ENCODE measurements around the gene ZNF140.

Gene ZNF140

GRCh38 chr12:133124674-133125073, 44.0 kb downstream of the ZNF140 start:
- Histone ChIP-seq H3K9me3 (peaks cover 6% of the 10 kb centered on the region; the same call in 1 of the 2 replicates), H3K36me3 (peaks cover 22% of the 10 kb centered on the region)

GRCh38 chr12:133129368-133130037, 48.8 kb downstream of the ZNF140 start:
- Histone ChIP-seq H3K9me3 (peaks cover 6% of the 10 kb centered on the region; the same call in 1 of the 2 replicates), H3K36me3 (peaks cover 3% of the 10 kb centered on the region), H3K27me3 (no peaks in the 10 kb centered on the region), H3K4me3 (ENCODE audit: low read depth, low read length) (peak overlapping the region; percentile 83), H3K4me1 (no peaks in the 10 kb centered on the region)
- DNase-seq: no peak
- TF ChIP-seq CTCF (IDR thresholded peaks at IDR 0.05; ENCODE audit: low read depth, low read length): no peak

More at GRCh38 chr12:133124674-133125073, 44.0 kb downstream of the ZNF140 start:
- H3K4me3 ChIP-seq (ENCODE audit: low read depth, low read length): no peak overlapping the region
- H3K4me1 ChIP-seq: no peaks in the 10 kb centered on the region
- TF ChIP-seq CTCF (IDR thresholded peaks at IDR 0.05; ENCODE audit: low read depth, low read length): no peak
- no peaks in the 10 kb centered on the region for H3K27me3 ChIP-seq
- no peak for DNase-seq

- peak; percentile 98 for DNase-seq
- Histone ChIP-seq H3K9me3 (peaks cover 6% of the 10 kb centered on the region; the same call in 1 of the 2 replicates), H3K27me3 (no peaks in the 10 kb centered on the region), H3K36me3 (peaks cover 3% of the 10 kb centered on the region), H3K4me3 (ENCODE audit: low read depth, low read length) (peak within 1 kb of the TSS; percentile 83), H3K4me1 (no peaks in the 10 kb centered on the region)
- TF ChIP-seq CTCF (IDR thresholded peaks at IDR 0.05; ENCODE audit: low read depth, low read length): no peak
These were observed 49.5 kb downstream of the ZNF140 start, which contains the start of the genes ZNF10 and ZNF891 for GRCh38 chr12:133130038-133130807. TSS of gene ZNF10 (plus strand) at chr12:133130627. CDS start at chr12:133144493, 13,866 bp downstream. TSS of gene ZNF891 (minus strand) at chr12:133130274. CDS start at chr12:133121918, 8,356 bp downstream.

GRCh38 chr12:133130808-133131128, 50.0 kb downstream of the ZNF140 start:
- H3K9me3 ChIP-seq: peaks cover 6% of the 10 kb centered on the region; the same call in 1 of the 2 replicates
- TF ChIP-seq CTCF (IDR thresholded peaks at IDR 0.05; ENCODE audit: low read depth, low read length): no peak
- peak overlapping the region; percentile 83 for H3K4me3 ChIP-seq (ENCODE audit: low read depth, low read length)
- peak; percentile 28 for DNase-seq
- H3K36me3 ChIP-seq: peaks cover 3% of the 10 kb centered on the region
- no peaks in the 10 kb centered on the region for H3K4me1 ChIP-seq
- H3K27me3 ChIP-seq: no peaks in the 10 kb centered on the region

GRCh38 chr12:133135747-133136146, 55.0 kb downstream of the ZNF140 start:
- Histone ChIP-seq H3K4me3 (ENCODE audit: low read depth, low read length) (no peak overlapping the region), H3K27me3 (no peaks in the 10 kb centered on the region), H3K9me3 (peaks cover 3% of the 10 kb centered on the region), H3K4me1 (no peaks in the 10 kb centered on the region), H3K36me3 (peaks cover 24% of the 10 kb centered on the region)
- TF ChIP-seq CTCF (IDR thresholded peaks at IDR 0.05; ENCODE audit: low read depth, low read length): no peak
- DNase-seq: no peak

- Histone ChIP-seq H3K4me1 (no peaks in the 10 kb centered on the region), H3K9me3 (no peaks in the 10 kb centered on the region), H3K27me3 (no peaks in the 10 kb centered on the region), H3K36me3 (peaks cover 11% of the 10 kb centered on the region), H3K4me3 (ENCODE audit: low read depth, low read length) (no peak overlapping the region)
- no peak for DNase-seq
- TF ChIP-seq CTCF (IDR thresholded peaks at IDR 0.05; ENCODE audit: low read depth, low read length): no peak
These were observed 65.3 kb downstream of the ZNF140 start for GRCh38 chr12:133145981-133146380.
